GM19468 (cell line): ENCODE results near the gene FUT9.

ENCODE experiments used
- ATAC-seq: cut with Tn5 transposase; IDR thresholded peaks from one replicate; pipeline ENCODE4 v1.9.1; 2021; ENCODE audit warnings: mild to moderate bottlenecking, moderate library complexity, moderate number of reproducible peaks; ENCODE audit not compliant: unreplicated experiment; ENCODE audit errors: extremely low read depth

The FUT9 gene

GRCh38 chr6:96164802-96165201, 149.0 kb downstream of the FUT9 start:
- no peak for ATAC-seq

GRCh38 chr6:96171112-96171511, 155.3 kb downstream of the FUT9 start:
- no peak for ATAC-seq

DNA sequence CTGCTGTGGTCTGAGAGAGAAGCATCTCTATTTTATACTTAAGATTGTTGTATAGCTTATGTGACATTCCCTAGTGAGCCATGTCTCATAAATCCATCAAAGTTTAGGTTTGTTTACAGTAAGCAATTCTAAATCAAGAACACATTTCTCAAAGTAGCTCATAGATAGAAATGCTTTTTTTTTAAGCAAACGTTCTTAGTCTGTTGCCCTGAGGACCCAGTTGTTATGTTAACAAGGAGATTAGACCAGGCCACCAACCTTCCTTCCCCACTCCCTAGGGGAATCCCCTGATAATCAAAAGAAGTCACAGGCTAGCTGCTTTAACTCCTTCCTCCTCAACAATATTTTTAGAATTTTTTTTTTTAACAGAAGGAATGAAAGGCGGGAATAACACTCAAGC, 169.0 kb downstream of the FUT9 start:
- no peak for ATAC-seq

DNA sequence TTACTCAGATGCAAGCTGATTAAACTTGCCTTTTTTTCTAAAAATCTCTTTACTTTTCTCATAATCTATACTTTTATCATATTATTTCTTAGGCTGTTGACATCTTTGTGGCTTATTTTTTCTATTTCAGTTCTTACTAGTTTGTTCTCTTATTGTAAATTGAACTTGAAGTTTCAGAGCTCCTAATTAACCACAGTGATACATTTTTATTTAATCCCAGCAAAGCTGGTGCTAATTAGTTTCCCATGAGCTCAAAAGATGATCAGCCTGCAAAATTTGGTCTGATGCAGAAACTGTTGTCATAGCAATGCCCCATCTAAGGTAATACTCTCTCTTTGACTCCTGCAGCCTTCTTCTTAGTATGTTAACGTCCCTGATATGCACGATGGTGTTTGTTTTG, 170.3 kb downstream of the FUT9 start:
- no peak for ATAC-seq

GRCh38 chr6:96186516-96187195, 170.9 kb downstream of the FUT9 start:
- no peak for ATAC-seq

- no peak for ATAC-seq
Observed at GRCh38 chr6:96194675-96195074, 178.9 kb downstream of the FUT9 start.

- ATAC-seq, result no peak
Observed at GRCh38 chr6:96195272-96195671, 179.5 kb downstream of the FUT9 start.

GRCh38 chr6:96196633-96197032, 180.9 kb downstream of the FUT9 start:
- no peak for ATAC-seq

DNA sequence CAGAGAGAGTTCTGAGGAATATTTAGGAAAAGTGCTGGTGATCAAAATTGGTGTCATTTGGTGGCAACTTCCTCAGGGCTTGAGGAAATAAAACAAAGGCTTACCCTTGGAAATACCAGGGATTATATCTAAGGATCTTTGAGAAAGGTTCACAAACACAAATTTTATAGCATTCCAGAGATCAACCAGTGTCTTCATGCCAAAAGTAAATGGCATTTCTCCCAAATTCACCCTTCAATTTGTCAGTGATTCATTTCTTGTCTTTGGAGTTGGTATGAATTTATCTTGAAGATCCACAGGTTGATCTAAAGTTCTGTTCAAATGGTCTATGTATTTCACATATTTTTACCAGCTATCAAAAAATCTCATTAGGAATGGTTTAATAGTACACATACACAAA, 181.5 kb downstream of the FUT9 start:
- ATAC-seq, result no peak

DNA sequence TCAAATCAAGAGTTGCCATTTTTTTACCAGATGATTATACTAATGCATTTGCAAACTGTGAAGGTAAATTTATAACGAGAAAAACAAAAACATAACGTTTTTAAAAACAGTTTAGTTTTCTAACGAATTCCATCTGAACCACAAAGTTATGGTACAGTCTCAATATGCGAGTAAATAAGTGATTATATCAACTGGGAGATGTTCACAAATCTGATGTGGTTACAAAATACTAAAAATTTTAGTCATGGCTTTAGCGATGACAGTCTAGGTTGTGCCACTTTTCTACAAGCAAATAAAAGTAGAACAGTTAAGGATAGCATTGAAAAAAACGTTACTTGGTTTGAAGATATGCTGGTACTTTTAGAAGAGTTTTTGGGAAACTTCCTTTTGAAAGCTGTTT, 186.8 kb downstream of the FUT9 start:
- ATAC-seq, result no peak

GRCh38 chr6:96211341-96211740, 195.6 kb downstream of the FUT9 start:
- ATAC-seq, result no peak

DNA sequence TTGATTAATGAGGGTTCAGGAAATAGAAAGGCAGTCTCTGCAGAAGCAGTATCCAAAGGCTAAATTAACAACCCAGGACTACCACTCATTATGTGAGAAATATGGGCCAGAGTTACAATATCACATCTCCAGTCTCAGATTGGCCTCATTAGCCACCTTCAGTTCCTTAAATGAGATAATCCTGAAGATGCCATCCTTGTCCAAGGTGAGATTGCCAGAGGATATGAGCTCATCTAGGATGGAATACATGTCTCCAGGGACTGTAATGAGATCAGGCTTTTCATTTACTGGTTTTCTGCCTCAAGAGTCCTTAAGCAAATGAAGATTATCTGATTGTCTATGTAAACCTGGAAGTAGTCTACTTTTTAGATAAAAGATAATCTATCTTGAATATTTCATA, 196.3 kb downstream of the FUT9 start:
- no peak for ATAC-seq

DNA sequence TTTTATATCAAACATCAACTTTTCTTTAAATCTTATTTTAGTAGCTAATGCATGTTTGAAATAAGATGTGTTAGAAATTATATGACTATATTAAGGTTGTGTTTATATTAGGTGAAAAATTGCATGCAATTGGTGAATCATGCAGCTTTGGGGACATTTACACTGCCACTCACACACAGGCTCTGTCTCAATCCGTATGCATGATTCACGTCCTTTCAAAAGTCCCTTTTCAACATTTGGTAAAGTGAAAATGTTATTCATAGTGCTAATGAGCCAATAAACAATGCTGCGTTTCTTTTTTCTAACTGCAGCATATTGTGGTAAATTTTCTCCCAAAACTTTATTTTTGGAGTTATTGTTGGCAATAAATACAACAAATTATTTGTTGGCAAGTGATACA, 198.0 kb downstream of the FUT9 start:
- no peak for ATAC-seq

DNA sequence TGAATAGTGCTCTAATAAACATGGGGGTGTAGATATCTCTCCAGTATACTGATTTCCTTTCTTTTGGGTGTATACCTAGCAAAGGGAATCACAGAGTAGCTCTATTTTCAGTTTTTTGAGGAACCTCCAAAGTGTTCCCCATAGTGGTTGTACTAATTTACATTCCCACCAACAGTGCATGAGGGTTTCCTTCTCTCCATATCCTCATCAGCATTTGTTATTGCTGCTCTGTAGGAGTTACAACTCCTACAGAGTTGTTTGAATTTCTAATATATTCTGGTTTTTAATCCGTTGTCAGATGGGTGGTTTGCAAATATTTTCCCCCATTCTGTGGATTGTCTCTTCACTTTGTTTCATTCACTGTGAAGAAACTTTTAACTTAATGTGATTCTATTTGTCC, 207.9 kb downstream of the FUT9 start:
- ATAC-seq, result no peak

DNA sequence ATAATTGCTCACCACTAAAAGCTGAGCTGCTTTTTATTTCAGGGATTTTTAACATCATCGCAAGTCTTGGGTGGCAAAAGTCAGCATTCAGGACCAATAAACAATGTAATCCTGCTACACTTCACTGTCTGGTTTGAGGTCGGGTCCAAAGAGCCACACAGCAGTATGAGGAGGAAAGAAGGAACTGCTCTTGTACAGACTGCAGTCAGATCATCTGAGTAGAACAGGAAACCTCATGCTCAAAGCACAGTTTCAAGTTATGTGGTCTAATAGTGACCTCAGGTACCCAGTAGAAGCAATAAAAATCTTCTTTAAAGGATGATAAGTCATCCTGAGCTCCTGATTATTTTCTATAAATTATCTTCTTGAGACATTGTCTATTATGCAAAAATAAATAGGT, 211.4 kb downstream of the FUT9 start:
- no peak for ATAC-seq

DNA sequence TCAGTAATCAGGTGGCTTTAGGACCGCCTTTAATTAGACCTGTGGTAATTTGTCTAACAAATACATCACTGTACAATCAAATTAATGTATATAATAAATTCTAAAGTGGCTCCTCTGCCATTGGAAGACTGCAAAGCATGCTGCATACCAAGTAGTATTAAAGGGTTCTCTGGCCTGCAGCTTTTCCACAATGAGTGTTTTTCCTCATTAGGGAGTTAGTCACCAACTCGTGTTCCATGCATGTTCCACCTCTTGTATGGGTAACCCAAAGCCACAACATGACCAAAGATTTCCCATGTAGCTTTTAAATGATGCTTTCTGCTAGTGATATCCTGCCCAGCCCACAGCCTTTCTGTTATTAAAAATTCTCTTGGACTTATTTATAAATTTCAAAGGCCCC, 218.7 kb downstream of the FUT9 start:
- ATAC-seq, result no peak

DNA sequence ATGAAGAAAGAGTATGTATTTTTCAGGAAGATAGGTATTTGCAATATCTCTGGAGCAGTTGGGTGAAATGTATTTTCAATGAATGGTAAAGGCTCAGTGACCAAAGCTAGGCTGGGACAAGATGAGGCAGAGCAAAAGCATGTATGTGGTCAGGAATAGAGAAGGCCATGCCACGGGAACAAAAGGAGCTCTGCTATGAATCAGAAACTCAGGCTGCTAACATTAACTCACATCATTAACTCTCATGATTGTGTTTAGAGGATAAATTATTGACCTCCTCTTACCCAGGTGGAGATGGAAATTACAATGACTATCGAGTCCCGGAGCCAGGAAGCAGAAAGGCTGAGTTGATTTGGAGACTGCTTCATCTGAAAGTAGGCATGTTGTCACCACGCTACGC, 220.2 kb downstream of the FUT9 start:
- ATAC-seq, result no peak

DNA sequence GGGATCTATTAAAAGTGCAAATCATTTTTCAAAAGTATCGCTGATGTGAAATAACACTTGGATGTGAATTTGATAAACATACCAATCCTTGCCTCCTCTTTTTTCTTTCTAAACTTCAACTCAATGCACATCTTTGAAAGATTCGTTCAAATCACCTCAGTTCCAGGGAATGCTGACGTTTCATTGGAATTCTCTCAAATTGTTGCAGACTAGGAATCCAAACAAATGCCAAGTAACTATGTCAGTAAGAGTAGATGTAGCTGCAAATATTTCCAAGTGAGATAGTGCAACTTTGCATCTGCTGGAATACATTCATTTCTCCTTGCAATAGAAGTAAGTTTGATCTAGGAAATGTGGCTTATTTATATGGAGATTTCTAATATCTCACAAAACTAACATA, 220.7 kb downstream of the FUT9 start:
- ATAC-seq, result no peak

GRCh38 chr6:96237638-96238347, 222.0 kb downstream of the FUT9 start:
- ATAC-seq, result no peak

DNA sequence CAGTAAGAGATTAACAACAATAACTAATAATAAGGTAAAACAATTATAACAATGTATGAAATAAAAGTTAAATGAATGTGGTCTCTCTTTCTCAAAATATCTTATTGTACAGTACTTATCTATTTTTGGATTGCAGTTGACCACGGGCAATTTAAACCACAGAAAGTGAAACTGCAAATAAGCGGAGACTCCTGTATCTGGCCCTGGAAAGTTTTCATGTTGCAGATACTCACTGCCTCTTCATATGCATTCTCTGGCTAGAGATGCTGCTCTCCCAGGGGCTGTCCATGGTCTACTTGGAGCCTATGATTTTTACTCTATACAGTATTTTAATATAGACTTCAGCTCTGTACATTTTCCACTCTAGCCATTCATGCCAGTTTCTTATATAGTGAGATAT, 230.8 kb downstream of the FUT9 start:
- no peak for ATAC-seq

GRCh38 chr6:96249755-96250154, 234.0 kb downstream of the FUT9 start:
- ATAC-seq, result no peak

DNA sequence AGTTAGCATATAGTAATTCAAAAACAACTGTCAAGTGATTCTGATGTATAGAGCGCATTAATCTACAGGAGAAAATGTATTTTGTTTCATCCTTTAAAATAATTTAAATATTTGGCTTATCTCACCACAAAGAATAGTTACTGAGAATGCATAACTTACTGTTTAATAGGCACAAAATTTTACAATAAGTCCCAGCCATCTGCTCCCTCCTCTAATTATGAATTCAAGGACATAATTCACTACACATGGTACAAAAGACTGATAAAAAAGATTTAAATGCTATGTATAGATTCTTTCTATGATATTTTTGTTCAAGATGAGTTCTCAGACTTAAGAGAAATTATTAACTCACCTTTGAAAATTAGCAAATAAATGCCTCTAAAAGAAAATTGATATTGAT, 242.0 kb downstream of the FUT9 start:
- ATAC-seq, result no peak
